HG02642 (cell line): ENCODE data around the gene GNG2.

Experiments used
- ATAC-seq: cut with Tn5 transposase; IDR thresholded peaks from one replicate; pipeline ENCODE4 v1.9.1; 2021; ENCODE audit warnings: mild to moderate bottlenecking; ENCODE audit not compliant: unreplicated experiment, poor library complexity

The GNG2 gene

GRCh38 chr14:51989293-51990234 lies 129.2 kb downstream of the GNG2 start, which contains the start of gene RTRAF:
Gene RTRAF (plus strand): TSS chr14:51989546. CDS start chr14:51989640, 94 bp downstream.
- ATAC-seq: peak; percentile 97

GRCh38 chr14:51990488-51990887 lies 130.1 kb downstream of the GNG2 start:
- no peak for ATAC-seq

GRCh38 chr14:51993285-51993920 lies 133.0 kb downstream of the GNG2 start:
- no peak for ATAC-seq

- ATAC-seq: no peak
These were observed 135.8 kb downstream of the GNG2 start for GRCh38 chr14:51996148-51996746.

GRCh38 chr14:51998348-51998747 lies 137.9 kb downstream of the GNG2 start:
- no peak for ATAC-seq

- ATAC-seq: no peak
These were observed 138.7 kb downstream of the GNG2 start for GRCh38 chr14:51999084-51999483.

- ATAC-seq: no peak
These were observed 139.7 kb downstream of the GNG2 start for GRCh38 chr14:52000019-52000582.

- no peak for ATAC-seq
These were observed 140.3 kb downstream of the GNG2 start for GRCh38 chr14:52000696-52001095.

- no peak for ATAC-seq
These were observed 142.1 kb downstream of the GNG2 start for GRCh38 chr14:52002542-52002941.

- ATAC-seq: no peak
These were observed 142.9 kb downstream of the GNG2 start for GRCh38 chr14:52003324-52003723.

- no peak for ATAC-seq
These were observed 145.2 kb downstream of the GNG2 start for GRCh38 chr14:52005625-52006024.

GRCh38 chr14:52006361-52006760 lies 145.9 kb downstream of the GNG2 start:
- ATAC-seq: no peak

- no peak for ATAC-seq
These were observed 146.8 kb downstream of the GNG2 start for GRCh38 chr14:52007211-52007610.

- ATAC-seq: no peak
These were observed 147.2 kb downstream of the GNG2 start for GRCh38 chr14:52007637-52008036.

GRCh38 chr14:52008136-52008535 lies 147.7 kb downstream of the GNG2 start:
- no peak for ATAC-seq

GRCh38 chr14:52010173-52010693 lies 149.8 kb downstream of the GNG2 start:
- no peak for ATAC-seq

- no peak for ATAC-seq
These were observed 151.1 kb downstream of the GNG2 start for GRCh38 chr14:52011523-52011922.

GRCh38 chr14:52012635-52013034 lies 152.2 kb downstream of the GNG2 start:
- ATAC-seq: no peak

- no peak for ATAC-seq
These were observed 153.7 kb downstream of the GNG2 start for GRCh38 chr14:52013984-52014600.

- ATAC-seq: no peak
These were observed 154.3 kb downstream of the GNG2 start for GRCh38 chr14:52014601-52015267.
